Measurements from ENCODE around the gene ERO1A.
A peak's percentile ranks its signal among the peaks of the same experiment; 100 is the strongest.
"Not testable (repeated sequence)": the region's sequence is repeated elsewhere in the genome, so short reads cannot be mapped to it uniquely, and the experiment has no call there.

The ERO1A gene

GRCh38 chr14:52695481-52696091 is at the start of gene ERO1A:
ERO1A (minus strand) TSS chr14:52695558; CDS start chr14:52695481, 77 bp downstream.
- DNase-seq: peak; percentile 80
- in situ Hi-C loops (cut with HindIII; ENCODE audit: low pct_ligation_motif_present, low pct_unique_long_range_greater_than_20kb, low sequenced_read_pairs): no loop called here

- no peak for DNase-seq
- in situ Hi-C loops (cut with HindIII; ENCODE audit: low pct_ligation_motif_present, low pct_unique_long_range_greater_than_20kb, low sequenced_read_pairs): no loop called here
These were observed 46.5 kb upstream of the ERO1A start for GRCh38 chr14:52741865-52742264.

GRCh38 chr14:52740751-52741150 is 45.4 kb upstream of the ERO1A start:
- in situ Hi-C loops (cut with HindIII; ENCODE audit: low pct_ligation_motif_present, low pct_unique_long_range_greater_than_20kb, low sequenced_read_pairs): no loop called here
- no peak for DNase-seq

GRCh38 chr14:52738409-52738808 is 43.1 kb upstream of the ERO1A start:
- no peak for DNase-seq

GRCh38 chr14:52735921-52736489 is 40.6 kb upstream of the ERO1A start:
- in situ Hi-C loops (cut with HindIII; ENCODE audit: low pct_ligation_motif_present, low pct_unique_long_range_greater_than_20kb, low sequenced_read_pairs): no loop called here
- DNase-seq: no peak

More at GRCh38 chr14:52738409-52738808, 43.1 kb upstream of the ERO1A start:
- in situ Hi-C loops (cut with HindIII; ENCODE audit: low pct_ligation_motif_present, low pct_unique_long_range_greater_than_20kb, low sequenced_read_pairs): no loop called here

- no peak for DNase-seq
- in situ Hi-C loops (cut with HindIII; ENCODE audit: low pct_ligation_motif_present, low pct_unique_long_range_greater_than_20kb, low sequenced_read_pairs): no loop called here
These were observed 38.5 kb upstream of the ERO1A start for GRCh38 chr14:52733824-52734223.

- in situ Hi-C loops (cut with HindIII; ENCODE audit: low pct_ligation_motif_present, low pct_unique_long_range_greater_than_20kb, low sequenced_read_pairs): no loop called here
- DNase-seq: peak; percentile 46
These were observed 35.4 kb upstream of the ERO1A start for GRCh38 chr14:52730709-52731111.

- peak; percentile 96 for DNase-seq
These were observed 34.8 kb upstream of the ERO1A start, which contains the start of gene STYX for GRCh38 chr14:52729925-52730708. STYX (plus strand) TSS chr14:52730166; CDS start chr14:52730475, 309 bp downstream.

GRCh38 chr14:52729585-52729924 is 34.2 kb upstream of the ERO1A start:
- no peak for DNase-seq
- in situ Hi-C loops (cut with HindIII; ENCODE audit: low pct_ligation_motif_present, low pct_unique_long_range_greater_than_20kb, low sequenced_read_pairs): no loop called here

More at GRCh38 chr14:52729925-52730708, 34.8 kb upstream of the ERO1A start, which contains the start of gene STYX:
- in situ Hi-C loops (cut with HindIII; ENCODE audit: low pct_ligation_motif_present, low pct_unique_long_range_greater_than_20kb, low sequenced_read_pairs): no loop called here

GRCh38 chr14:52729035-52729434 is 33.7 kb upstream of the ERO1A start:
- DNase-seq; in situ Hi-C loops (cut with HindIII; ENCODE audit: low pct_ligation_motif_present, low pct_unique_long_range_greater_than_20kb, low sequenced_read_pairs): not testable (repeated sequence)

GRCh38 chr14:52727509-52727908 is 32.2 kb upstream of the ERO1A start:
- in situ Hi-C loops (cut with HindIII; ENCODE audit: low pct_ligation_motif_present, low pct_unique_long_range_greater_than_20kb, low sequenced_read_pairs); DNase-seq: not testable (repeated sequence)

- in situ Hi-C loops (cut with HindIII; ENCODE audit: low pct_ligation_motif_present, low pct_unique_long_range_greater_than_20kb, low sequenced_read_pairs): no loop called here
- no peak for DNase-seq
These were observed 28.9 kb upstream of the ERO1A start for GRCh38 chr14:52724360-52724644.

- no peak for DNase-seq
- in situ Hi-C loops (cut with HindIII; ENCODE audit: low pct_ligation_motif_present, low pct_unique_long_range_greater_than_20kb, low sequenced_read_pairs): no loop called here
These were observed 28.4 kb upstream of the ERO1A start for GRCh38 chr14:52723514-52724359.

- no peak for DNase-seq
- in situ Hi-C loops (cut with HindIII; ENCODE audit: low pct_ligation_motif_present, low pct_unique_long_range_greater_than_20kb, low sequenced_read_pairs): no loop called here
These were observed 20.8 kb upstream of the ERO1A start for GRCh38 chr14:52716155-52716554.

GRCh38 chr14:52711666-52712065 is 16.3 kb upstream of the ERO1A start:
- in situ Hi-C loops (cut with HindIII; ENCODE audit: low pct_ligation_motif_present, low pct_unique_long_range_greater_than_20kb, low sequenced_read_pairs): no loop called here
- DNase-seq: no peak

- DNase-seq: peak; percentile 87
- in situ Hi-C loops (cut with HindIII; ENCODE audit: low pct_ligation_motif_present, low pct_unique_long_range_greater_than_20kb, low sequenced_read_pairs): no loop called here
These were observed 11.7 kb upstream of the ERO1A start, which contains the start of gene PSMC6 for GRCh38 chr14:52706724-52707706. PSMC6 (plus strand) TSS chr14:52707200; CDS start chr14:52707220, 20 bp downstream.

- in situ Hi-C loops (cut with HindIII; ENCODE audit: low pct_ligation_motif_present, low pct_unique_long_range_greater_than_20kb, low sequenced_read_pairs): no loop called here
- DNase-seq: peak; percentile 34
These were observed 10.9 kb upstream of the ERO1A start for GRCh38 chr14:52706286-52706685.

- DNase-seq: no peak
- in situ Hi-C loops (cut with HindIII; ENCODE audit: low pct_ligation_motif_present, low pct_unique_long_range_greater_than_20kb, low sequenced_read_pairs): no loop called here
These were observed 8.3 kb upstream of the ERO1A start for GRCh38 chr14:52703664-52704063.
